ENCODE measurements around the gene CLTB. TPM values are rescaled to one million over a fixed set of nuclear protein-coding genes. Genes with fewer than 3 reads are reported as not detected.

CLTB gene
- total and polyA plus RNA-seq, 2 donors (not counting 1 experiment from before 2014, with no cell fraction given) = 29.9 to 41.7 TPM

DNA sequence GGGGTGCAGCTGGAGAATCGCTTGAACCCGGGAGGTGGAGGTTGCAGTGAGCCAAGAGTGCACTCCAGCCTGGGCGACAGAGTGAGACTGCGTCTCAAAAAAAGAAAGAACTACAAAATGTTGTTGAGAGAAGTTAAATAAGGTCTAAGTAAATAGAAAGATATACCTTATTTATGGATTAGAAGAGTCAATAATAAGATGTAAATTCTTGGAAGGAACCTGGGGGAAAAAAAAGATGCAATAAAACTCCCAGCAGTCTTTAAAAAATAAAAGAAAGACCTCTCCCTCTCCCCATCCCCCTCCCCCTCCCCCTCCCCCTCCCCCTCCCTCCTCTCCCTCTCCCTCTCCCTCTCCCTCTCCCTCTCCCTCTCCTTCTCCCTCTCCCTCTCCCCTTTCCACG lies 16.4 kb upstream of the CLTB start:
- Mint-ChIP-seq H3K4me1 (peaks cover 8% of the 10 kb centered on the region), H3K27ac (no peak overlapping the region), H3K9me3 (ENCODE audit: insufficient read depth) (no peaks in the 10 kb centered on the region), H3K27me3 (peaks cover 4% of the 10 kb centered on the region), H3K4me3 (no peak overlapping the region)
- no peak overlapping the region for H3K9ac ChIP-seq (ENCODE audit: low read length)
- H3K27me3 ChIP-seq (replicated peaks in 1 of 4; ENCODE audit: control extremely low read depth in 1 of 4, control insufficient read depth in 3 of 4, insufficient read depth in 4 of 4, low read length in 3 of 4) = peaks cover 0 to 3% (median 0%) of the 10 kb centered on the region in 4 experiments
- intact Hi-C loops (cut with micrococcal nuclease) = no loop called here
- H3K4me2 ChIP-seq (replicated peaks; ENCODE audit: low read depth, low read length, poor library complexity, severe bottlenecking) = no peak overlapping the region
- no peaks in the 10 kb centered on the region for H3K36me3 ChIP-seq (replicated peaks in 1 of 2; ENCODE audit: control extremely low read depth in 1 of 2, control insufficient read depth in 1 of 2, extremely low read depth in 1 of 2, insufficient read depth in 2 of 2, low read length in 1 of 2)
- no peak overlapping the region for H3K4me3 ChIP-seq (ENCODE audit: control extremely low read depth in 1 of 5, extremely low read depth in 1 of 5, insufficient read depth in 1 of 5, low read depth in 2 of 5, low read length in 4 of 5)
- peaks cover 7 to 10% of the 10 kb centered on the region in 2 donors for H3K4me1 ChIP-seq (ENCODE audit: control insufficient read depth in 2 of 2, insufficient read depth in 2 of 2, low read length in 2 of 2)
- H2AFZ ChIP-seq (ENCODE audit: insufficient read depth, low read depth, low read length, poor library complexity, severe bottlenecking) = no peak overlapping the region
- 94% methylated on average over 2 of the region's 5 CpGs for WGBS (ENCODE audit: insufficient coverage)
- H3K79me2 ChIP-seq (ENCODE audit: control insufficient read depth, insufficient read depth, low read length) = no peaks in the 10 kb centered on the region
- no peaks in the 10 kb centered on the region for H3K9me3 ChIP-seq (ENCODE audit: control extremely low read depth in 1 of 3, control insufficient read depth in 2 of 3, insufficient read depth in 1 of 3, low read length in 2 of 3)
- no peak overlapping the region for H3K27ac ChIP-seq (ENCODE audit: low read length in 2 of 2)
- POLR2A ChIA-PET = no interaction called here
- no peaks in the 10 kb centered on the region for H4K20me1 ChIP-seq (ENCODE audit: control insufficient read depth, insufficient read depth, low read length, poor library complexity, severe bottlenecking)
- CTCF ChIA-PET = no interaction called here
- no peak for ATAC-seq (ENCODE audit: low read depth)
- TF ChIP-seq, protein P1, sequence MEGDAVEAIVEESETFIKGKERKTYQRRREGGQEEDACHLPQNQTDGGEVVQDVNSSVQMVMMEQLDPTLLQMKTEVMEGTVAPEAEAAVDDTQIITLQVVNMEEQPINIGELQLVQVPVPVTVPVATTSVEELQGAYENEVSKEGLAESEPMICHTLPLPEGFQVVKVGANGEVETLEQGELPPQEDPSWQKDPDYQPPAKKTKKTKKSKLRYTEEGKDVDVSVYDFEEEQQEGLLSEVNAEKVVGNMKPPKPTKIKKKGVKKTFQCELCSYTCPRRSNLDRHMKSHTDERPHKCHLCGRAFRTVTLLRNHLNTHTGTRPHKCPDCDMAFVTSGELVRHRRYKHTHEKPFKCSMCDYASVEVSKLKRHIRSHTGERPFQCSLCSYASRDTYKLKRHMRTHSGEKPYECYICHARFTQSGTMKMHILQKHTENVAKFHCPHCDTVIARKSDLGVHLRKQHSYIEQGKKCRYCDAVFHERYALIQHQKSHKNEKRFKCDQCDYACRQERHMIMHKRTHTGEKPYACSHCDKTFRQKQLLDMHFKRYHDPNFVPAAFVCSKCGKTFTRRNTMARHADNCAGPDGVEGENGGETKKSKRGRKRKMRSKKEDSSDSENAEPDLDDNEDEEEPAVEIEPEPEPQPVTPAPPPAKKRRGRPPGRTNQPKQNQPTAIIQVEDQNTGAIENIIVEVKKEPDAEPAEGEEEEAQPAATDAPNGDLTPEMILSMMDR (IDR thresholded peaks at IDR 0.05) = no peak
- no peak for TF ChIP-seq EZH2 (IDR thresholded peaks at IDR 0.05; ENCODE audit: borderline replicate concordance, insufficient read depth, low read depth, low read length, poor library complexity, severe bottlenecking)
- no peak for DNase-seq

DNA sequence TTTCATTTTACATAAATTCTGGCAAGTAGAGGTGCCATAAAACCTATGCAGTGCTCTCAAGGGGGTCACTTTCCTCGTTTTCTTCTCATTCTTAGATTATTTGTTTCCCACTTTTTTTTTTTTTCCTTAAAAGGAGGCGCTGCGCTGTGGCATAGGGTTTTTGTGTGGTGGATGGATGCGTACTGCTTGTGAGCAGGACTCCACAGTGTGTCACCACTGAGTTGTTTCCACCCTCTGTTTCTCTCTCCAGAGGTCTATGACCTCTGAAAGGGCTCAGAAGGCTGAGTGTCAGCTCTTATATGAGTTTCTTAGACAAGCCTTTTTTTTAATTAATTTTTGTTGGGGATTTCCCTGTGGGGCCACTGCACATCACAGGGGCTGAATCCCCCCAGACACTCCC lies 13.6 kb upstream of the CLTB start:
- Mint-ChIP-seq H3K27ac (no peak overlapping the region), H3K9me3 (ENCODE audit: insufficient read depth) (no peaks in the 10 kb centered on the region), H3K27me3 (peaks cover 4% of the 10 kb centered on the region), H3K4me1 (no peaks in the 10 kb centered on the region), H3K4me3 (no peak overlapping the region)
- H3K27ac ChIP-seq (ENCODE audit: low read length in 2 of 2) = no peak overlapping the region
- DNase-seq (no peak), ATAC-seq (ENCODE audit: low read depth) (no peak)
- POLR2A ChIA-PET = no interaction called here
- intact Hi-C loops (cut with micrococcal nuclease) = no loop called here
- no CpG with 5 or more reads among the region's 4 CpGs for WGBS (ENCODE audit: insufficient coverage)
- H3K4me2 ChIP-seq (replicated peaks; ENCODE audit: low read depth, low read length, poor library complexity, severe bottlenecking) = no peak overlapping the region
- no peaks in the 10 kb centered on the region for H3K4me1 ChIP-seq (ENCODE audit: control insufficient read depth in 2 of 2, insufficient read depth in 2 of 2, low read length in 2 of 2)
- no peaks in the 10 kb centered on the region for H3K79me2 ChIP-seq (ENCODE audit: control insufficient read depth, insufficient read depth, low read length)
- H4K20me1 ChIP-seq (ENCODE audit: control insufficient read depth, insufficient read depth, low read length, poor library complexity, severe bottlenecking) = no peaks in the 10 kb centered on the region
- peaks cover 0 to 3% (median 0%) of the 10 kb centered on the region in 3 donors for H3K9me3 ChIP-seq (ENCODE audit: control extremely low read depth in 1 of 3, control insufficient read depth in 2 of 3, insufficient read depth in 1 of 3, low read length in 2 of 3)
- H3K9ac ChIP-seq (ENCODE audit: low read length) = no peak overlapping the region
- H3K27me3 ChIP-seq (replicated peaks in 1 of 4; ENCODE audit: control extremely low read depth in 1 of 4, control insufficient read depth in 3 of 4, insufficient read depth in 4 of 4, low read length in 3 of 4) = peaks cover 0 to 3% (median 0%) of the 10 kb centered on the region in 4 experiments
- CTCF ChIA-PET = interaction anchor here (0.6 to 1.9 kb wide), 3 partner anchors 18 to 143 kb away, joined by 3 to 4 read pairs (median 3); partner anchors contain the start of gene FAF2
- H3K4me3 ChIP-seq (ENCODE audit: control extremely low read depth in 1 of 5, extremely low read depth in 1 of 5, insufficient read depth in 1 of 5, low read depth in 2 of 5, low read length in 4 of 5) = no peak overlapping the region
- TF ChIP-seq EZH2 (IDR thresholded peaks at IDR 0.05; ENCODE audit: borderline replicate concordance, insufficient read depth, low read depth, low read length, poor library complexity, severe bottlenecking) = no peak
- TF ChIP-seq, protein P1 (IDR thresholded peaks at IDR 0.05) = no peak
- no peak overlapping the region for H2AFZ ChIP-seq (ENCODE audit: insufficient read depth, low read depth, low read length, poor library complexity, severe bottlenecking)
- no peaks in the 10 kb centered on the region for H3K36me3 ChIP-seq (replicated peaks in 1 of 2; ENCODE audit: control extremely low read depth in 1 of 2, control insufficient read depth in 1 of 2, extremely low read depth in 1 of 2, insufficient read depth in 2 of 2, low read length in 1 of 2)

All from B cell (primary cell).